HCT116 (cell line): ENCODE data around the gene EOMES. TPM values are rescaled to one million over a fixed set of nuclear protein-coding genes. Genes with fewer than 3 reads are reported as not detected.

Experiments used
- ATAC-seq: fragments of 200-7000 bp; cut with Tn5 transposase; 2 replicates; pipeline ENCODE4 v1.9.1; 2020; ENCODE audit warnings: mild to moderate bottlenecking, moderate library complexity
- BruUV-seq: library from RNA; stranded (reverse); fragments of 400-500 nt; replicated peaks from 2 replicates; lab custom pipeline; 2021; lab: Mats Ljungman, UMichigan
- CTCF ChIA-PET: fragments of 300-600 bp; sonication (Branson Sonifier 250); formaldehyde crosslinking; loops from one replicate; lab custom pipeline; 2021; ENCODE audit warnings: antibody characterized with exemption; lab: Charles Lee
- POLR2A ChIA-PET: fragments of 300-600, 350-600 bp; sonication (Branson Sonifier 250); formaldehyde crosslinking; loops from one replicate; lab custom pipeline; 2021; ENCODE audit warnings: antibody characterized with exemption; lab: Charles Lee
- RAD21 ChIA-PET, 2 experiments: fragments of 300-600 bp; sonication (Branson Sonifier 250); formaldehyde crosslinking; loops; one replicate each; lab custom pipeline; 2023; ENCODE audit warnings: low total read pairs in 2 of 2; ENCODE audit not compliant: uncharacterized antibody in 2 of 2, unreplicated experiment in 2 of 2, low non-redundant PET in 1 of 2; lab: Charles Lee
- DNase-seq: peaks from one replicate; pipeline ENCODE4 v3.0.0-alpha.2; 2010; ENCODE audit warnings: low read depth, low spot score
- H2AFZ ChIP-seq: fragments of 200-600 bp; shearing (Covaris generic), sonication (generic); 2 replicates; pipeline ENCODE4 v1.6.1; 2017; ENCODE audit warnings: low read depth, mixed run types, mixed read lengths, antibody characterized with exemption, low read length; ENCODE audit not compliant: poor library complexity, severe bottlenecking
- H3K27ac ChIP-seq: 2 replicates; pipeline ENCODE4 v1.5.1; 2012; ENCODE audit warnings: low read depth, low read length
- H3K27me3 ChIP-seq: fragments of 200-600 bp; sonication (generic); 2 replicates; pipeline ENCODE4 v1.6.1; 2016; ENCODE audit warnings: mixed run types, low read length, mixed read lengths; ENCODE audit not compliant: insufficient read depth
- H3K36me3 ChIP-seq, 2 experiments: fragments of 200-500 bp in 1 of 2; fragments of 200-600 bp in 1 of 2; sonication (Bioruptor generic) in 1 of 2; sonication (generic) in 1 of 2; 2 replicates each; pipeline versions ENCODE4 v1.5.1 to v1.6.1; 2014 to 2016; ENCODE audit warnings: low read length in 2 of 2, inconsistent platforms in 1 of 2, mixed read lengths in 1 of 2, mixed run types in 1 of 2; ENCODE audit not compliant: insufficient read depth in 2 of 2, control insufficient read depth in 1 of 2
- H3K4me1 ChIP-seq, 2 experiments: fragments of 200-600 bp in 1 of 2; sonication (generic) in 1 of 2; 2 replicates each; pipeline versions ENCODE4 v1.5.1 to v1.6.1; 2012 to 2017; ENCODE audit warnings: low read length in 2 of 2, inconsistent platforms in 1 of 2, mild to moderate bottlenecking in 1 of 2, mixed read lengths in 1 of 2, mixed run types in 1 of 2, moderate library complexity in 1 of 2; ENCODE audit not compliant: insufficient read depth in 2 of 2, control insufficient read depth in 1 of 2
- H3K4me2 ChIP-seq: fragments of 200-600 bp; sonication (generic); 2 replicates; pipeline ENCODE4 v1.6.1; 2017; ENCODE audit warnings: mixed run types, low read length, mixed read lengths
- H3K4me3 ChIP-seq, 2 experiments: fragments of 200-600 bp in 1 of 2; sonication (generic) in 1 of 2; replicated peaks in 1 of 2; 2 replicates each; pipeline ENCODE4 v1.5.1; 2011 to 2016; ENCODE audit warnings: low read length in 2 of 2, control low read depth in 1 of 2, low read depth in 1 of 2, mild to moderate bottlenecking in 1 of 2, mixed read lengths in 1 of 2, mixed run types in 1 of 2
- H3K79me2 ChIP-seq: fragments of 200-600 bp; sonication (generic); 2 replicates; pipeline ENCODE4 v1.6.1; 2017; ENCODE audit warnings: mild to moderate bottlenecking, mixed run types, low read length, moderate library complexity, mixed read lengths; ENCODE audit not compliant: insufficient read depth
- H3K9ac ChIP-seq: fragments of 200-600 bp; sonication (generic); 2 replicates; pipeline ENCODE4 v1.6.1; 2016; ENCODE audit warnings: low read length, mixed read lengths
- H3K9me2 ChIP-seq: fragments of 200-600 bp; sonication (generic), shearing (Covaris generic); 2 replicates; pipeline ENCODE4 v1.6.1; 2017; ENCODE audit warnings: mixed run types, mild to moderate bottlenecking, moderate library complexity; ENCODE audit not compliant: insufficient read depth
- H3K9me3 ChIP-seq, 2 experiments: fragments of 200-500 bp in 1 of 2; fragments of 200-600 bp in 1 of 2; sonication (Bioruptor generic) in 1 of 2; sonication (generic) in 1 of 2; 2 replicates each; pipeline ENCODE4 v1.6.1; 2014 to 2017; ENCODE audit warnings: low read length in 2 of 2, mixed read lengths in 2 of 2, inconsistent platforms in 1 of 2, low read depth in 1 of 2, mild to moderate bottlenecking in 1 of 2, mixed run types in 1 of 2, moderate library complexity in 1 of 2; ENCODE audit not compliant: control insufficient read depth in 1 of 2, insufficient read depth in 1 of 2
- H4K20me1 ChIP-seq: fragments of 200-600 bp; sonication (generic), shearing (Covaris generic); 2 replicates; pipeline ENCODE4 v1.6.1; 2017; ENCODE audit warnings: mixed run types, mild to moderate bottlenecking, moderate library complexity; ENCODE audit not compliant: insufficient read depth
- CBX3 ChIP-seq: IDR thresholded peaks from 2 replicates; pipeline ENCODE4 v1.6.1; 2012; ENCODE audit warnings: low read depth
- ELF1 ChIP-seq: IDR thresholded peaks from 2 replicates; pipeline ENCODE4 v1.6.1; 2012; ENCODE audit warnings: low read depth, borderline replicate concordance
- JUND ChIP-seq: IDR thresholded peaks from 2 replicates; pipeline ENCODE4 v1.6.1; 2012
- POLR2A ChIP-seq: IDR thresholded peaks from 2 replicates; pipeline ENCODE4 v1.7.0; 2011; ENCODE audit warnings: borderline replicate concordance; ENCODE audit not compliant: insufficient read depth, insufficient read length; ENCODE audit errors: extremely low read depth
- TCF7L2 ChIP-seq: IDR thresholded peaks from 2 replicates; pipeline ENCODE4 v1.7.0; 2011; ENCODE audit warnings: borderline replicate concordance, inconsistent platforms; ENCODE audit not compliant: insufficient read depth, insufficient read length; ENCODE audit errors: extremely low read depth
- intact Hi-C: fragments of 100-400 bp; cut with micrococcal nuclease; formaldehyde crosslinking; loops from 2 replicates; pipeline ENCODE4 v1.10.0; 2022
- total RNA-seq: library from RNA; stranded (reverse); gene quantifications from one replicate; pipeline ENCODE4 v1.2.1, GENCODE V29; 2021; ENCODE audit not compliant: unreplicated experiment
- TF ChIP-seq, protein P1 (sequence below): IDR thresholded peaks from 2 replicates; pipeline ENCODE4 v1.6.1; 2012; ENCODE audit warnings: low read depth

Gene EOMES
- total RNA-seq, 1 experiment from 2014 or later = 1.4 TPM

DNA sequence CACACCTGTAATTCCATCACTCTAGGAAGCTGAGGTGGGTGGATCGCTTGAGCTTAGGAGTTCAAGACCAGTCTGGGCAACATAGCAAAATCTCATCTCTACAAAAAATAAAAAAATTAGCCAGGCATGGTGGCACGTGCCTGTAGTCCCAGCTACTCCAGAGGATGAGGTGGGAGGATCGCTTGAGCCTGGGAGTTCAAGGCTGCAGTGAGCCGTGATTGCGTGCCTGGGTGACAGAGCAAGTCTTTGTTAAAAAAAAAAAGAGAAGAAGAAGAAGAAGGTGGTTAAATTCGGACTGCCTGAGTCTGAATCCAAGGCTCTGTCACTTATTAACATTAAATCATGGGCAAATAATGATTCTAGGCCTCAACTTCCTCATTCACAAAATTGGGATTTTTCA is 51.0 kb downstream of the EOMES start:
- RAD21 ChIA-PET = no interaction called here

More for the DNA sequence above, 51.0 kb downstream of the EOMES start:
- Histone ChIP-seq H3K4me2 (no peak overlapping the region), H3K9me2 (peaks cover 5% of the 10 kb centered on the region; the same call in 1 of the 2 replicates), H3K27me3 (no peaks in the 10 kb centered on the region), H3K36me3 (no peaks in the 10 kb centered on the region), H4K20me1 (no peaks in the 10 kb centered on the region), H3K9ac (no peak overlapping the region), H3K79me2 (no peaks in the 10 kb centered on the region), H3K9me3 (no peaks in the 10 kb centered on the region), H2AFZ (no peak overlapping the region)
- CTCF ChIA-PET = interaction anchor here (1.6 to 2.0 kb wide), 2 partner anchors 10 to 12 kb away, joined by 5 to 6 read pairs; no protein-coding TSS in a partner anchor
- no TSS peak for BruUV-seq
- intact Hi-C loops = no loop called here
- ATAC-seq = no peak
- TF ChIP-seq, protein P1, sequence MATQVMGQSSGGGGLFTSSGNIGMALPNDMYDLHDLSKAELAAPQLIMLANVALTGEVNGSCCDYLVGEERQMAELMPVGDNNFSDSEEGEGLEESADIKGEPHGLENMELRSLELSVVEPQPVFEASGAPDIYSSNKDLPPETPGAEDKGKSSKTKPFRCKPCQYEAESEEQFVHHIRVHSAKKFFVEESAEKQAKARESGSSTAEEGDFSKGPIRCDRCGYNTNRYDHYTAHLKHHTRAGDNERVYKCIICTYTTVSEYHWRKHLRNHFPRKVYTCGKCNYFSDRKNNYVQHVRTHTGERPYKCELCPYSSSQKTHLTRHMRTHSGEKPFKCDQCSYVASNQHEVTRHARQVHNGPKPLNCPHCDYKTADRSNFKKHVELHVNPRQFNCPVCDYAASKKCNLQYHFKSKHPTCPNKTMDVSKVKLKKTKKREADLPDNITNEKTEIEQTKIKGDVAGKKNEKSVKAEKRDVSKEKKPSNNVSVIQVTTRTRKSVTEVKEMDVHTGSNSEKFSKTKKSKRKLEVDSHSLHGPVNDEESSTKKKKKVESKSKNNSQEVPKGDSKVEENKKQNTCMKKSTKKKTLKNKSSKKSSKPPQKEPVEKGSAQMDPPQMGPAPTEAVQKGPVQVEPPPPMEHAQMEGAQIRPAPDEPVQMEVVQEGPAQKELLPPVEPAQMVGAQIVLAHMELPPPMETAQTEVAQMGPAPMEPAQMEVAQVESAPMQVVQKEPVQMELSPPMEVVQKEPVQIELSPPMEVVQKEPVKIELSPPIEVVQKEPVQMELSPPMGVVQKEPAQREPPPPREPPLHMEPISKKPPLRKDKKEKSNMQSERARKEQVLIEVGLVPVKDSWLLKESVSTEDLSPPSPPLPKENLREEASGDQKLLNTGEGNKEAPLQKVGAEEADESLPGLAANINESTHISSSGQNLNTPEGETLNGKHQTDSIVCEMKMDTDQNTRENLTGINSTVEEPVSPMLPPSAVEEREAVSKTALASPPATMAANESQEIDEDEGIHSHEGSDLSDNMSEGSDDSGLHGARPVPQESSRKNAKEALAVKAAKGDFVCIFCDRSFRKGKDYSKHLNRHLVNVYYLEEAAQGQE = no peak
- TF ChIP-seq POLR2A (no peak), JUND (no peak), ELF1 (no peak), TCF7L2 (no peak), CBX3 (no peak)
- TF ChIP-seq, all 23 proteins: peak for 0
- Histone ChIP-seq H3K4me1 (no peaks in the 10 kb centered on the region), H3K4me3 (no peak overlapping the region), H3K27ac (no peak overlapping the region)
- POLR2A ChIA-PET = no interaction called here
- DNase-seq = no peak
